Testis (tissue), 3 donors: ENCODE measurements around the gene EMCN. TPM values are rescaled to one million over a fixed set of nuclear protein-coding genes. Genes with fewer than 3 reads are reported as not detected.

Experiments
- DNase-seq: peaks from one replicate; pipeline ENCODE4 v3.0.0-alpha.2; 2019
- H3K27ac ChIP-seq, 2 donors: fragments of 200-600 bp; sonication (generic); one replicate each; pipeline ENCODE4 v1.5.1; 2019
- H3K27me3 ChIP-seq: fragments of 200-600 bp; sonication (generic); one replicate; pipeline ENCODE4 v1.5.1; 2019
- H3K36me3 ChIP-seq: fragments of 200-600 bp; sonication (generic); one replicate; pipeline ENCODE4 v1.5.1; 2017; ENCODE audit warnings: low read depth; ENCODE audit errors: missing control alignments
- H3K4me1 ChIP-seq: fragments of 200-600 bp; sonication (generic); one replicate; pipeline ENCODE4 v1.5.1; 2019
- H3K4me3 ChIP-seq, 2 donors: fragments of 200-600 bp; sonication (generic); one replicate each; pipeline ENCODE4 v1.5.1; 2017 to 2019
- H3K9me3 ChIP-seq: fragments of 200-600 bp; sonication (generic); one replicate; pipeline ENCODE4 v1.5.1; 2017
- CTCF ChIP-seq, 3 experiments: fragments of 450-650 bp in 2 of 3; fragments of 200-600 bp in 1 of 3; sonication (generic) in 1 of 3; IDR thresholded peaks; one replicate each; pipeline ENCODE4 v1.5.1; 2016 to 2019; ENCODE audit warnings: antibody characterized with exemption in 3 of 3, mild to moderate bottlenecking in 2 of 3, moderate library complexity in 1 of 3
- POLR2A ChIP-seq: fragments of 450-650 bp; IDR thresholded peaks from one replicate; pipeline ENCODE4 v1.6.1; 2017; ENCODE audit warnings: antibody characterized with exemption, mild to moderate bottlenecking, moderate library complexity
- WGBS, 2 donors: methylation state at CpG; one replicate each; pipeline ENCODE4 v1.1.5; 2018; 5-methylcytosine and 5-hydroxymethylcytosine counted together
- intact Hi-C: fragments of 100-400 bp; cut with DNase I; formaldehyde crosslinking; loops from one replicate; pipeline ENCODE4 v1.15.1; 2023; ENCODE audit warnings: low total_unique reads
- polyA plus RNA-seq: library from polyadenylated mRNA; stranded (reverse); fragments of 350-450 nt; fragmentation: Illumina TruSeq; extraction: RNeasy Lipid Tissue Mini Kit (QIAGEN cat#74804); gene quantifications from one replicate; pipeline ENCODE4 v1.2.3, GENCODE V29; 2014; ENCODE audit warnings: low read depth, low replicate concordance; ENCODE audit not compliant: insufficient read depth
- total RNA-seq, 2 donors: library from RNA; depleted of rRNA; stranded (reverse); fragments of >200 nt; gene quantifications; one replicate each; pipeline ENCODE4 v1.2.3, GENCODE V29; 2016

EMCN gene
- total and polyA plus RNA-seq, 3 donors from 2014 or later, result 5.6 to 7.4 (median 5.8) TPM

- no peak for DNase-seq
- Histone ChIP-seq H3K9me3 (no peaks in the 10 kb centered on the region), H3K4me3 (no peak overlapping the region), H3K36me3 (no peaks in the 10 kb centered on the region), H3K27me3 (no peaks in the 10 kb centered on the region), H3K27ac (no peak overlapping the region), H3K4me1 (no peaks in the 10 kb centered on the region)
- TF ChIP-seq POLR2A (no peak), CTCF (IDR thresholded peaks at IDR 0.05) (no peak)
- 56 to 73% methylated on average over 1 of the region's 1 CpG for WGBS, 2 donors
- intact Hi-C loops, result no loop called here
Measured at GRCh38 chr4:100466501-100466900, 51.3 kb downstream of the EMCN start.

- Histone ChIP-seq H3K4me3 (no peak overlapping the region), H3K36me3 (no peaks in the 10 kb centered on the region), H3K27me3 (no peaks in the 10 kb centered on the region), H3K4me1 (no peaks in the 10 kb centered on the region), H3K27ac (no peak overlapping the region), H3K9me3 (no peaks in the 10 kb centered on the region)
- no peak for DNase-seq
- TF ChIP-seq POLR2A (no peak), CTCF (IDR thresholded peaks at IDR 0.05) (no peak)
- 90 to 92% methylated on average over 5 of the region's 5 CpGs for WGBS, 2 donors
- intact Hi-C loops, result no loop called here
Measured at GRCh38 chr4:100461807-100462605, 55.8 kb downstream of the EMCN start.

GRCh38 chr4:100450449-100450848, 67.4 kb downstream of the EMCN start:
- Histone ChIP-seq H3K9me3 (no peaks in the 10 kb centered on the region), H3K4me3 (no peak overlapping the region), H3K27ac (no peak overlapping the region), H3K4me1 (no peaks in the 10 kb centered on the region), H3K27me3 (no peaks in the 10 kb centered on the region), H3K36me3 (no peaks in the 10 kb centered on the region)
- TF ChIP-seq POLR2A (no peak), CTCF (IDR thresholded peaks at IDR 0.05) (no peak)
- intact Hi-C loops, result no loop called here
- no peak for DNase-seq
- 84 to 89% methylated on average over 2 of the region's 2 CpGs for WGBS, 2 donors

GRCh38 chr4:100431416-100431815, 86.4 kb downstream of the EMCN start:
- no peaks in the 10 kb centered on the region for H3K9me3 ChIP-seq
- no peak for DNase-seq
- WGBS, 2 donors, result 85% methylated on average over 1 of the region's 1 CpG; no CpG with 5 or more reads in 1 of the 2 donors
- H3K4me1 ChIP-seq, result no peaks in the 10 kb centered on the region
- no peak overlapping the region for H3K27ac ChIP-seq
- no peaks in the 10 kb centered on the region for H3K27me3 ChIP-seq
- H3K4me3 ChIP-seq, result no peak overlapping the region
- no peaks in the 10 kb centered on the region for H3K36me3 ChIP-seq
- intact Hi-C loops, result no loop called here
- TF ChIP-seq POLR2A (no peak), CTCF (IDR thresholded peaks at IDR 0.05) (no peak)

- Histone ChIP-seq H3K4me3 (no peak overlapping the region), H3K4me1 (no peaks in the 10 kb centered on the region), H3K27me3 (no peaks in the 10 kb centered on the region), H3K27ac (no peak overlapping the region), H3K9me3 (no peaks in the 10 kb centered on the region), H3K36me3 (no peaks in the 10 kb centered on the region)
- intact Hi-C loops, result no loop called here
- 86 to 89% methylated on average over 5 of the region's 5 CpGs for WGBS, 2 donors
- TF ChIP-seq CTCF (IDR thresholded peaks at IDR 0.05), result no peak
- no peak for TF ChIP-seq POLR2A
- no peak for DNase-seq
Measured at GRCh38 chr4:100430451-100430850, 87.4 kb downstream of the EMCN start.
